Measurements from ENCODE around the gene DHX35.
A peak's percentile ranks its signal among the peaks of the same experiment; 100 is the strongest.

Gene DHX35

DNA sequence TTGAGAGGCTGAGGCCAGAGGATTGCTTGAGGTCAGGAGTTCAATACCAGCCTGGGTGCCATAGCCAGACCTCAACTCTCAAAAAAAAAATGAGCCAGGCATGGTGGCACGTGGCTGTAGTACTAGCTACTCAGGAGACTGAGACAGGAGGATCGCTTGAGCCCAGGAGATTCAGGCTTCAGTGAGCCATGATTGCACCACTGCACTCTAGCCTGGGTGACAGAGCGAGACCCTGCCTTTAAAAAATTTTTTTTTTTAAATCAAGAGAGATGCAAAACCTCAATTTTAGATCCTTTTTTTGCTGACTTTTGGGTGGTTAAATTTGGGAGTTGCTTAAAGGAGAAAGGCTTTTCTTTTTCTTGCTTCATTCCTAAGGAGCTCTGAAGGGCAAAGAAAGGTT, 70.9 kb downstream of the DHX35 start:
- no peak for DNase-seq

DNA sequence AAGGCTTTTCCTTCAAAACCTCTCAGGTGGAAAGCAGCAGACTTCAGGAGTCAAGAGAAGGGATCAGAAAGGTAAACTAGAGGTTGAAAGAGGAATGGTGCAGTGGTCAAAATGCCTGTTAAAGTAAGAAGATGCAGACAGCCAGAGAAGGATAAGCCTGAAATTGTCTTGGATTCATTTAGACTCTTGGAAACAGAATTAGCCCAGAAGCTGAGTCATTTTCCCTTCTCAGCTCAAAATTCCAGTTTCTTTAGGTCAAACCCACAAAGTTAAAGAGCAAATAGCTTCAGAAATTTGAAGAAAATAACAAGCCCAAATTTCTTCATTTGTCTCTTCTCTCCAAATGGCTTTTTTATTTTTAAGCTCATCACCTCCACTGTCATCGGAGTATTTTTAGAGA, 73.9 kb downstream of the DHX35 start:
- no peak for DNase-seq

DNA sequence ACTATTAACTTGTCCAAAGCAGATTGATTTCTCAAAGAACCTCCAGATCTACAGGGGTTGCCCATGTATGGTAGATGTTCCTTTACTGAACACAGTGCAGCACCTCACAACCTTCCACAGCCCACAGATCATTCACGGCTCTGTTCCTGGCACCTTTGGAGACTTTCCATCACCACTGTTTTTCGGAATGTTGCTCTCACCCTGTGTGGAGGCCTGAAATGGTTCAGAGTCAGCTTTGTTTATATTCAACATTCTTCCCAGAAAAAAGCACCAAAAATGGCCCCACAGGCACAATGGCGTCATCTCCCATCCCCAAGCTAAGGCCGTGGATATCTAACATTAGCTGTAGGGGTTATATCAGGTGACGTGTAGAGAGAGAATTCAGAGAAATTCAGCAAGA, 74.7 kb downstream of the DHX35 start:
- no peak for DNase-seq

DNA sequence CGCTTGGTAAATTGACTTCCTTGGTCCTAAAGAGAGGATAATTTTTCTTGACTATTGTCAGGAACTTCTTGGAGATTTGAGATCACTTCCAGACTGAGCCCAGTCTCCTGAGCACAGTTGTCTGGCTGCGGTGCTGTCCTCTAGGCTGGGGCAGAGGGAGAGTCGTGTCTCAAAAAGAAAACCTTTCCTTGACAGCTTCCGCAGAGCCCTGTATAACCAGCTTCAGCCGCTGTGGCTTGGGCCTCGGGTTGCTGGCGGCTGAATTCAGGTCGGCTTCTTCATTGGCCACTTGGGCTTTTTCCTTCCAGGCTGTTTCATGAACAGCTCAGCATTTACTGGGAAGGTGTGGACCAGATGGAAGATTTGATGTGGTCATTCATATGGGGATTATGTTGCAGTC, 75.9 kb downstream of the DHX35 start:
- DNase-seq, result no peak

DNA sequence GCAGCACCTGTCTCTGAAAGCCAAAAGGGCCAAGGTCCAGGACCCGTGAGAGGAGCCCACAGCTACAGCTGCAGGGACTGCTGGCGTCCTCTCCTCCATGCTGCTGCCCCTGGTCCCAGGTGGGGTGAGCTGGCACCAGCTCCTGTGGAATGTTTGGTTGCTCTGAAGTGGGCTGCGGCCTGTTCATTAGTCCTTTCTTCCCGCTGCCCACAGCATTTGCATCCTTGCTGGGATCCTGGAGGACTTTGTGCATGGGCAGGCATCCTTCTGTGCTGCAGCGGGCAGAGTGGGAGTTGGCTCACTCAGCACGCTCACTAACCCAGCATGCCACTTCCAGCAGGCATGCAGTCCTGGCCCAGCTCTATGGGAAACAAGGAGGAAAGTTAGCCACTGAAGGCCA, 76.4 kb downstream of the DHX35 start:
- DNase-seq, result no peak

DNA sequence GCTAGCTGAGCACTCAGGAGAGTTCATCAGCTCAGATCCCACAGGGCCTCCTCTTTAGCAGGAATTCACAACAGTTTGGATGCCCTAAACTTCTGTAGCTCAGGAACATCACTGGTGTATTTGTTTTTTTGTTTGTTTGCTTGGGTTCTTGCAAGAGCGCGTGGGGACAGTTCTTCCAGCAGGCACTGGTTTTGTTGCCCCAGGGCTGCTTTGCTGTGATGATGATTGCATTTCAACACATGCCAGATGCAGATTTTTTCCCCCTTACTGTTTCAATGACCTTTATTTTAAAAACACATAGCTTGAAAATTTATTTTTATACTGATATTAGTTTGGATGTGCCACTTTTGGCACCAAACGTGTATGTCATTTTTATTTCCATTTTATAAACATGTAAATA, 77.1 kb downstream of the DHX35 start:
- no peak for DNase-seq

DNA sequence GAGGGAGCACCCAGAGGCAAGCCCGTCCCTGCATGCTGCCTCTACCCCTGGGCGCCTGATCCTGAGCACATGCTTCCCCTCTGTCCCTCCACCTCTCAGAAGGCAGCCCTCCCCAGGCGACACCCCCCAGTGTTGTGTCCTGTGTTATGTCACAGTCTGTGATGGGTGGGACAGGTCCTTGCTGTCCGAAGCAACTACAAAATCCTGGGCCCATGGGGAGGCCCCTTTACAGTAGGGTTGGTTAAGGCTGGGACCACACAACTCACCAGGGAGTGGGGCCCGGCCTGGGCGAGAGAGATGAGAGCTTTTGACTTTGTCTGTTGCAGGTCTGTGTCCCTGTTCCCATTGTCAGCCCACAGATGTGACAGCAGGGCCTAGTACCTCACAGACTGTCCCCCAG, 78.0 kb downstream of the DHX35 start:
- DNase-seq, result no peak

DNA sequence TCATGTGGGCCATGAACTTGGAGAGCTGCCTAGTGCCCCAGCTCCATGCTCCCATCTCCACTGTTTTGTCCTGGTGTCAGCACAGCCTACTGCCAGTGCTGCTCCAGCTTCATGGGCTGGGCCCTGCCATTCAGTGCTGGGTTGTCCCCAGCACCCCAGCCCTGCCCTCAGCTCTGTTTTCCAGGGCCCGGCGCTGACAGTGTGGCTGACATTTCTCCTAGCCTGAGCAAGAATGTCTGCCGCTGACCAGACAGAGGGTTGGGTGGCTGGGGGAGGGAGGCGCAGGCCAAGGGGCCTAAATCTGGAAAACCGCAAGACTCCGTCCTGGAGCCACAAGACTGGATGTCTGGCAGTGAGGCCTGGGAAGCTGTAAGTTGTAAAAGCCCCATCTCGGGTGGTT, 78.9 kb downstream of the DHX35 start:
- no peak for DNase-seq

DNA sequence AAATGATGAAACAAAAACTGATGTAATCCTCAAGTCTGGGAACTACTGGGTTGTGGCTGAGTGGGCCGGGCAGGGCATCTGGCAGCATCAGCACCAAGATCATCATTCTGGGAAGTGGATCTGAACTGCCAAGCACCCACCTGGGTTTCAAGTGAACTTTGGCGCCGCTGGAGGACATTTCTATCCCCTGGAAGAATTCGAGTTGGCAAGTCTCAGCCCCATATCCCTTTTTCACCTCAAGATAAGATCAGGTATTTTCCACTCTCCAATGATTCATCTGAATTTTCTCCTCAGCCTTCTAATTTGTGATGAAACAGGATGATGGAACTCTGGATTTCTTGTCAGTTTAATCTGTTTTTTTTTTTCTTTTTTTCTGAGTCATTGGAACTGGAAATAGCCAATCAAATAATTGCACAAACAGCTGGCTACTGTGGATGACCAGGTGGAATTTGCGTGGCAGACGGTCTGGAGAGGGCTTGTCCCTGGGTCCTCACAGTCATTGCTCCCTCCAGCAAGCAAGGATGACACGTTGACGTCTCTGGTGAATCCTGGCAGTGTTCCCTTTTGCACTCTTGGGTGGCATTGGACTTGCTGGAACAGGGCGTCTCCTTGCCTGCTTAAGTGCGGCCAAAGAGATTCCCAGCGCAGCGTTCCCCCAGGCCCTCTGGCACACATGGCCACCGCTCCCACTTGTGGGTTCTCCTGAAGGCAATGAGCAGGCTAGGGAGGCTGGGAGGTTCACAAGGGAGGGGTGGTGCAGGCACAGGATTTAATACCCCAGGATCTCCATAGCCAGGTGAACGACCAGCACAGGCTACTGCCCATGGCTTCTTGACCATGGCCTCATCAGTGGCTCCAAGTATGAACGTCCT, 80.4 kb downstream of the DHX35 start:
- DNase-seq, result no peak

DNA sequence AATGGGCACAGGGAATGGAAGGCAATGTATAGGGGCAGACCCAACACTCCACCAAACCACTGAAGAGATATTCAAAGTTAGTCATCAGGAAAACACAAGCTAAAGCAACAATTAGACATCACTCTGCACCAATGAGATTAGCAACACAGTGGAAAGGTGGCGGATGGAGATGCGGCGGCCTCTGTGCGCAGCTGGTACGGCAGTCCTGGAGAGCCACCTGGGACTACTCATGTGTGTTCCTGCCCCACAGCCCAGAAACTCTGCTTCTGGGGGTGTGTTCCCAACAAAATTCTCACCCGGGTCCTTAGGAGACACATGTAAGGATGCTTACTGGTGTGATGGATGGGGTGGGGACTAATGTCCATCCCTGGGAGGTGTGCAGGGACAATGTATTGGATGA, 82.4 kb downstream of the DHX35 start:
- no peak for DNase-seq

DNA sequence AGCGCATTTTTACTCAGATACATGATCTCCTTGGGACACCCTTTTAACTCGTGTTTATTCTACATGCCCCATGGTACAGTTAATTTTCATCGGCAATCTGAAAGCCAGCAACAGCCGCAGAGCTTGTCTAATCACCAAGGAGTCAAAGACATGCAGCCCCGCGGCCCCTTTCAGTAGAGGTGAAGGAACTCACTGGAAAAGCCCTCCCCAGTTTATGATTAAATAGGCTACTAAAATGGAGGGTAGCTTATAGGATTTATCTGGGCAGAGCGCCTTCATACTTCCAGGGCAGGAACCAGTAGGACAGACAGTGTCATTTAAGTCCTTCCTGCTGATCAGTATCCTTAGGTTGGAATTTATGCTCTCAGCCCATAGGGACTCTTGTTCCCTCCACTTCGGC, 83.5 kb downstream of the DHX35 start:
- no peak for DNase-seq

DNA sequence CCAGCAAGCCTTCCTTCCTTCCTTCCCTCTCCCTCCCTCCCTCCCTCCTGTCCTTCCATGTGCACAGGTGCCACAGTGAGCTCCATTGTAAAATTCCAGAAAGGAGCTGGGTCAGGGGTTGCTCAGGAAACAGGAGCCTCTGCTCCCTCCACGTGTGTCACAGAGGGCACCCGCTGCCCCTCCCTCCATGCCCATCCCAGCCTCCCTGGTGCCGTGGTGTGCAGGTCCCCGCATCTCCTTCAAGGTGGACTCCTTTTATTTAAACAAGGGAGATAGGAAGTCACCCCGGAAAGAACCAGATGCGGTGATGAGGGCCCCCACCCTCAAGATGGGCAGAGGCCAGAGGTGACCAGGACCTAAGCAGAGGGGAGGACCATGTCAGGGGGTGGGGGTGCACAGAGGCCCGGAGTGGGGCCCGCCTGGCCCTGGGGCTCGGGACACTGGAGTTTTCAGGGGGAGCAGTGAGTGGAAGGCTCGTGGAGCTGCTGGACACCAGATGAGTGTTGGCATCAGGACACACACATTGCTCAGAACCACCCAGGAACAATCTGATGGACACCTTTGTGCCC, 85.4 kb downstream of the DHX35 start:
- no peak for DNase-seq

DNA sequence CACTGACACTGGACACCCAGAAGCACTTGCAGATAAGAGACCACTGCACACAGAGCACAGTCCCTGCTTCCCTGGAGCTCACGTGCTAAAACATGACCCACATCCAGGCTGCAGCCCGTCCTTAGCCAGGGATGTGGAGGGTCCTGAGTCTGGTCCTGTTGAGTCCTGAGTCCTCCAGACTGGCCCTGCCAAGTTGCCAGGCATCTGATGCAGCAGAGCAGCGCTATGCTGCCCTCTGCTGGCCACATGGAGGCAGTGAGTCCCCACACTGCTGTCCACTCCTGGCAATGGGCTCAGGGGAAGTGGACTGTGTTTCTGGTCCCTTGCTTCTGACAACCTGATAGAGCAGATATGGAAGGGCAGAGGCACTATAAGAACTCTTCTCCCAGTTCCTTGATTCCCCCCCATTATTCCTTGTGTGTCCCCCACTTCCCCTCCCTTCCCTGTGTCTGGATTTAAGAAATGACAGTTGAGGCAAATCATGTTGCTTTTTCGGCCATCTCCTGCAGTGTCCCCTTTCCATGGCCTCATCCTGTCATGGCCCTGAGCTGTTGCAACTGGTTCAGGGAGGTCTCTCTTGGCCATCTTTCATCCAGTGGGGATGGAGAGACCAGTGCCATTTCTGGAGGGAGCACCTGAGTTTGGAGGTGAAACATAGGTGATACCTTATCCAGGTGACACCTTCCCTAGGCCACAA, 86.0 kb downstream of the DHX35 start:
- DNase-seq, result peak; percentile 36

DNA sequence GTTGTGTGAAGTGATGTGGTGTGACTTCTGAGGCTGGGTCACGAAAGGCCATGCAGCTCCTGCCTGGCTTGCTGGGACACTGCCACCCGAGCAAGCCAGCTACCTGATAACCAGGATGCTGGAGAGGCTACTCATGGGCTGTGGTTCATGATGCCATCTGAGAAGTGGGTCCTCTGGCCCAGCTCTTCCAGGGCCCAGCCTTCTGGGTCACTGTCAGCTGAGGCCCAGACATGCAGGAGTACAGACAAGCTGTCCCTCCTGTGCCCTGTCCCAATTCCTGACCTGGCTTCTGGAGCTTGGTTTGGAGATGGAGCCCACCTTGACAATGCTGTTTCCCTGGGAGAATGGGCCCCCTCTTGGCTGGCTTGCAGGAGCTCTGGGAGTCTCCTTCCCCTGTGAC, 87.0 kb downstream of the DHX35 start:
- no peak for DNase-seq

DNA sequence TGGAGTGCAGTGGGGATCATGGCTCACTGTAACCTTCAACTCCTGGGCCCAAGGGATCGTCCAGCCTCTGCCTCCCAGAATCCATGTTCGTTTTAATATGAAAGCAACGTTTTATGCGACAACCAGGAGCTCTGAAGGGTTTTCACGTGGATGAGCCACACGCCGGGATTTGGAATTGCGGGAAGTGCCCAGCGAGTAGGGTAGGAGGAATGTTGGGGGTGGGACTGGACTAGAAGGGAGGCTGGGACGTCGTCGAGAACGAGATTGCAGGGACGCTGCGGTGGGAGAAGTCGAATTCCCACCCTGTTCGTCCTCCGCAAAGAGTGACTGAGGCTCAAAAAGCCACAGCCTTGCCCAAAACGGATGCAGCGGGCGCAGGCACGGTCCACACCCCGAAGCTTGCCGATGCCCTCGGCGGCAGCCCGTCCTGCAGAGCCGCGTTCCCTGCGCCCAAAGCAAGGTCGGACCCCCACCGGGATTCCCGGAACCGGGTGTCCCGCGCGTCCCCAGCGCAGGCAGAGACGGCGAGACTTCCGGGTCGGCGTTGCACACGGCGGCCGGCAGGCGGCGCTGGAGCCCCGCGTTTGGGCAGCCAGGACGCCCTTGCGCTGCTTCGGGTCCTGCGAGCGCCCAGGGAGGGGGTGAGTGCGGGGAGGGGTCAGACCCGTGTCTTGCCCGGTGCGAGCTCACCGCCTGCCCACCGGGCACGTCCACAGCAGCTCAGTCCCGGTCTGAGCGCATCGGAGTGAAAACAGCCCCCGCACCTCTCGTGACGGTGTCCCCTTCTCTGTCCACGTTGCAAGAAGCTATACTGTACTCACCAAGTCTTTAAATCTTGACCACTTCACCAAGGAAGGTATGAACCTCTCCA, 87.8 kb downstream of the DHX35 start:
- peak; percentile 21 for DNase-seq

DNA sequence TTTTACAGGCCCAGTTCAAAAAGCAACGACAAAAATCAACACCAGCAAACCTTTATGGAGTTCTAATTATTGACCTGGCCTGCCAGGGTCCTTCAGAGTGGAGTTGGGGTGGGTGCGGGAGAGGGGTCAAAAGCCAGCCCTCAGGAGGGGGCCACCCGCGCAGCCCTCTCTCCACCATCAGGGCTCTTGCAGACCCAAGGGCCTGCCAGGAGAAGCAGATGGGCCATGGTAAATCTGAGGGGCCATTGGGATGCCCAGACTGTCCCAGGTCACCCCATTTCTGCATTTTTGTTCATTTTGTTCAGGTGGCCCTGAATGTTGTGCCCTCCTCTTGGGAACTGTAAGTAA, 88.4 kb downstream of the DHX35 start:
- DNase-seq, result no peak

DNA sequence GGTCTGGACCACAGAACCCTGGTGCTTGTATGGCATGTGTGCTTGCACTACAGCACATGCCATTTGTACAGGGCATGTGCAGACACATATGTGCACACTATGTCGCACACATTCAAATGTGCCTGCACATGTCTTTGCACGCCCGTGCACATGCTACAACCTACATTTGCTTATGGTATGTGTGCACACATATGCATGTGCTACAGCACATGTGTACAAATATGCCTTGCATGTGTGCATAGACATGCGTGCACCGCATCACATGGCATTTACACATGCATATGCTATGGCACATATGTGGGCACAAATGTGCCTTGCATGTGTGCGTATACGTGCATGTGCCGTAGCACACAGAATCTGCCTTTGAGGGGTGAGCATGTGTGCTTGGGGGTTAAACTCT, 90.5 kb downstream of the DHX35 start:
- no peak for DNase-seq

DNA sequence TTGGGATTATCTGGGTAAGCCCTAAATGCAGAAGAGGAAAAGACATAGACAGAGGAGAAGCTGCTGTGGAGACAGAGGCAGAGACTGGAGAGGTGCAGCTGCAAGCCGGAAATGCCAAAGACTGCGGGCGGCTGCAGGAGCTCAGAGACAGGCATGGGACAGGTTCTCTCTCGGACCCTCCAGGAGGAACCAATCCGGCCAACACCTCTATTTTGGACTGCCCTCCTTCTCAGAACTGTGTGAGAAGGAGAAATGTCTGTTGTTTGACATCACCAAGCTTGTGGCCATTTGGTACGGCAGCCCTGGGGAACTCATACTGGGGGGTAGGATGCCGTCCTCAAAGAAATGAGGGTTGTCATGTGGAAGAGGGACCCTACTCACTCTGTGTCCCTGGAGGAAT, 95.0 kb downstream of the DHX35 start:
- DNase-seq, result no peak

DNA sequence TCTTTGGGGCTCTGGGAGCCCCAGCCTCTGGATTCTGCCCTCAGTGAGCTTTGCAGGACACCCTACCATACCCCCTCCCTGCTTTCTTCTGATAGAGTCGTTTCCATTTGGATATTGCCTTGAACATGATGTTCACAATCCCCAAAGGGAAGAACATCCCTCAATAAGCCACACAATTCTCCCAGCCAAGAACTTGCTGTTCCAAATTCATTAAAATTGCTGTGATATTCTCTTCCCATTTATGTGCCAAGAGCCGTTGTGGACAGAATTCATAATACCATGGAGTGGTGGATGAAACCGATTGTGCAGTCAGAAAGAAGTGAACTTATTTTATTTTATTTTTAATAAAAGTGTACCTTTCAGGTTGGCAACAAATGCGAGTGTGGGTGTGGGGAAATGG, 95.8 kb downstream of the DHX35 start:
- no peak for DNase-seq

DNA sequence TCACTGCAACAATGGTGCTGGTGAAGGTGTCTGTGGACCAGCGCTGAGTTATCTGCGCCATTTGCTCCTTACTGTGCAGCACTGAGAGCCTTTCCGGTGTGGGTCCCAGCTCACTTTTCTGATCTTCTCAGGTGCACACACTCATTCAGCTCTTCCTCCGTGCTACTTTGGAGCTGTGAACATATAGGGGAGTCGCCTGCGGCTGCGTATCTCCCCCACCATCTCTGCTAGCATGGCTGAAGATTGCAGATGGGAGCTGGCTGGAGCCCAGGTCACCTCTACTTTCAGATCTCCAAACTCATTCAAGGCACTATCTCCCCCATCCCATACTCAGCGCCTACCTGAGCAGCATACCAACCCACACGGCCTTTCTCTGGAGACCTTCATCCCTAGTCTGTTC, 96.9 kb downstream of the DHX35 start:
- DNase-seq, result no peak

DNA sequence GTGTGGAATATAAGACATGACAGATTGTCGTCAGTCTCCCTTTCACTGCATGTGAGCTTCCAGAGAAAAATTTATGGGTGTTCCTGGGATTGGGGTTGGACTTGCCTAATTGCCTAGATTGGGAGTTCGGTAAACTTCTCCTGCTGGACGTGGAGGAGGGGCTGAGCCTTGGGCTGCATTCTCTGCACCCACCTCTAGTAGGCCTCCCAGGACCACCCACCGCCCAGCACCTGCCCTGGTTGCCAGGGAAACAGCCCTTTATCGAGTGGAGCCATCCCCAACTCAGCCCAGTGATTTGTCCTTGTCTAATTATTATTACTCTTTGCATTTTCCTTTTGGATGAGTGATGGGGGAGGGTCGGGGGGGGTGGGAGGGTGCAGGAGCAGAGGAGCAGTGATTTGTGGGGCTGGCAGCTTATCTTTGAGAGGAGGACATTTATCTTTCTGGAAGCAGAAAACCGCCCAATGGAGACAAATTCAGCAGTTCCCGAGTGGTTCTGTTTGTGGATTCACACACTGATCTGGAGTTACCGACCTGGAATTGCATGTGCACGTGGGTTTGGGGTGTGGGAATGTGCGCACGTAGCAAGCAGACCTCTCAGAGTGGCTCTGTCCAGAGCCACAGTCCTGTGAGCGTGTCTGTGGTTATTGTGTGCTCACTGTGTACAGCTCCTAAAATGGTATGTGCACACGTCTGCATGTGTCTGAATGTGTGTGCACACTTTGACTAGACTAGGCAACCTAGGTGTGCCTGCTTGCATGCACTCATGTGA, 104.5 kb downstream of the DHX35 start:
- DNase-seq, result no peak

DNA sequence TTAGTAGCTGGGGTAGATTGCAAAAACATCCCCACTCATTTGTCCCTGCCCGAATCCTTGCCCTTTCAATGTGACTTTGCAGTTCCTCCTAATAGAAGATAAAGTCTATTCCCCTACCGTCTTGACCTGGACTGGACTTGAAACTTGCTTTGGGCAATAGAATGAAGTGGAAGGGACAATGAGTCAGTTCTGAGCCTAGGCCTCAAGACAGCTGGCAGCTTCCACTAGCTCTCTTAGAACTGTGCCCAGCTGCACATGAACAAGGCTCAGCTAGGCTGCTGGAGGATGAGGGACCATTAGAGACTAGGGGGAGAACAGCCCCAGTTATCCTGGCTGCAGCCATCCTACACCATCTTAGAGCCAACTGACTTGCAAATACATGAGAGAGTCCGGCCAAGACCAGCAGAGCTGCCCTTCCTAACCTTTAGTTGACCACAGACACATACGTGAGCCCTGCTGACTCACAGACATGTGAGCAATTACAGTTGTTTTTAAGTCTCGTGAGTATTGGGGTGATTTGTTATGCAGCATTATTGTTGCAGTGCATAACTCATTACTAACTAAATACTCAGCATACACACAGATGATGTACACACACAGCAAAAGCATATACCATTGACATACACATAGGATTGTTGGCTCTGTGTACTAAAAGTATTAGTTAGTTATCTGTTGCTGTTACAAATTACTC, 105.5 kb downstream of the DHX35 start:
- no peak for DNase-seq

All from DMS153 (cell line).